ENCODE measurements around the gene MLPH.

Gene MLPH

GRCh38 chr2:237480988-237481525, 6.0 kb upstream of the MLPH start:
- DNase-seq: no peak

- no peak for DNase-seq
Measured at GRCh38 chr2:237482485-237482884, 4.6 kb upstream of the MLPH start.

- no peak for DNase-seq
Measured at GRCh38 chr2:237483018-237483731, 3.9 kb upstream of the MLPH start.

GRCh38 chr2:237485304-237485703, 1.7 kb upstream of the MLPH start:
- DNase-seq: no peak

GRCh38 chr2:237485844-237486243, 1.2 kb upstream of the MLPH start:
- no peak for DNase-seq

GRCh38 chr2:237486334-237486818, 675 bp upstream of the MLPH start:
- no peak for DNase-seq

GRCh38 chr2:237487496-237487895, 445 bp downstream of the MLPH start:
- DNase-seq: no peak

- DNase-seq: no peak
Measured at GRCh38 chr2:237488295-237488694, 1.2 kb downstream of the MLPH start.

GRCh38 chr2:237488901-237489860, 2.1 kb downstream of the MLPH start:
- DNase-seq: no peak

GRCh38 chr2:237490009-237490711, 3.1 kb downstream of the MLPH start:
- DNase-seq: no peak

GRCh38 chr2:237490795-237491194, 3.7 kb downstream of the MLPH start:
- no peak for DNase-seq

GRCh38 chr2:237491515-237492118, 4.6 kb downstream of the MLPH start:
- DNase-seq: no peak

- DNase-seq: no peak
Measured at GRCh38 chr2:237492137-237492890, 5.3 kb downstream of the MLPH start.

- DNase-seq: no peak
Measured at GRCh38 chr2:237494066-237494465, 7.0 kb downstream of the MLPH start.

GRCh38 chr2:237495521-237496117, 8.6 kb downstream of the MLPH start:
- no peak for DNase-seq

GRCh38 chr2:237496428-237496827, 9.4 kb downstream of the MLPH start:
- no peak for DNase-seq

GRCh38 chr2:237497009-237497837, 10.2 kb downstream of the MLPH start:
- no peak for DNase-seq

GRCh38 chr2:237497838-237498186, 10.8 kb downstream of the MLPH start:
- DNase-seq: no peak

- DNase-seq: no peak
Measured at GRCh38 chr2:237498341-237498740, 11.3 kb downstream of the MLPH start.

GRCh38 chr2:237500681-237501424, 13.8 kb downstream of the MLPH start:
- DNase-seq: no peak
